Peyer's patch (tissue), 4 donors: ENCODE data around the gene RERE.

Source experiments
- POLR2A ChIP-seq, 2 donors: fragments of 450-650 bp; IDR thresholded peaks; one replicate each; pipeline ENCODE4 v1.5.1; 2017; ENCODE audit warnings: antibody characterized with exemption in 2 of 2, mild to moderate bottlenecking in 2 of 2, moderate library complexity in 2 of 2
- TF ChIP-seq, protein P1 (sequence below), 6 experiments: fragments of 450-650 bp in 4 of 6; fragments of 200-600 bp in 2 of 6; sonication (generic) in 1 of 6; IDR thresholded peaks; one replicate each; pipeline ENCODE4 v1.5.1; 2017 to 2019; ENCODE audit warnings: antibody characterized with exemption in 6 of 6, mild to moderate bottlenecking in 3 of 6, moderate library complexity in 1 of 6

DNA sequence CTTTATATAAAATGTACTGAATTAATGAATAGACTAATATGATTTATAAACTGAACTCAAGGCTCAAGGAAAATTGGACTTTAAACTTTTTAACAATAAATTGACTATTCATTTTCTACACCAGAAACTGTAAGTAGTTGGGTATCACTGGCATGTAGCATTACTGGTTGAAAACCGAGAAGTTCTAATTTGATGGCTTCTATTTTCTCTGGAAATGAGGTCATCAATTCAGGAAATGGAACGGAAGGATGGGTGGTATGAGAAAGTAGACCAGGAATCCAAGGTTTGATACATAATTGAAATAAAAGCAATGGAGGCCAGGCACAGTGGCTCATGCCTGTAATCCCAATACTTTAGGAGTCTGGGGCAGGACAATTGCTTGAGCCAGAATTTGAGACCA is 50.4 kb downstream of the RERE start:
- TF ChIP-seq POLR2A (IDR thresholded peaks at IDR 0.05), result no peak
- TF ChIP-seq, protein P1, sequence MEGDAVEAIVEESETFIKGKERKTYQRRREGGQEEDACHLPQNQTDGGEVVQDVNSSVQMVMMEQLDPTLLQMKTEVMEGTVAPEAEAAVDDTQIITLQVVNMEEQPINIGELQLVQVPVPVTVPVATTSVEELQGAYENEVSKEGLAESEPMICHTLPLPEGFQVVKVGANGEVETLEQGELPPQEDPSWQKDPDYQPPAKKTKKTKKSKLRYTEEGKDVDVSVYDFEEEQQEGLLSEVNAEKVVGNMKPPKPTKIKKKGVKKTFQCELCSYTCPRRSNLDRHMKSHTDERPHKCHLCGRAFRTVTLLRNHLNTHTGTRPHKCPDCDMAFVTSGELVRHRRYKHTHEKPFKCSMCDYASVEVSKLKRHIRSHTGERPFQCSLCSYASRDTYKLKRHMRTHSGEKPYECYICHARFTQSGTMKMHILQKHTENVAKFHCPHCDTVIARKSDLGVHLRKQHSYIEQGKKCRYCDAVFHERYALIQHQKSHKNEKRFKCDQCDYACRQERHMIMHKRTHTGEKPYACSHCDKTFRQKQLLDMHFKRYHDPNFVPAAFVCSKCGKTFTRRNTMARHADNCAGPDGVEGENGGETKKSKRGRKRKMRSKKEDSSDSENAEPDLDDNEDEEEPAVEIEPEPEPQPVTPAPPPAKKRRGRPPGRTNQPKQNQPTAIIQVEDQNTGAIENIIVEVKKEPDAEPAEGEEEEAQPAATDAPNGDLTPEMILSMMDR (IDR thresholded peaks at IDR 0.05), result no peak
